Embryonic facial prominence (tissue), 1 donor: ENCODE results near the gene NR6A1.

ENCODE experiments used
- DNase-seq: peaks from one replicate; pipeline ENCODE4 v3.0.0-alpha.2; 2016; ENCODE audit errors: extremely low spot score

NR6A1 gene

GRCh38 chr9:124771021-124771866 lies at the start of gene NR6A1:
Gene NR6A1 (minus strand): TSS chr9:124771311.
- peak; percentile 93 for DNase-seq

- DNase-seq: no peak
These were observed 47.5 kb upstream of the NR6A1 start for GRCh38 chr9:124818431-124819281.

GRCh38 chr9:124815601-124816000 lies 44.5 kb upstream of the NR6A1 start:
- no peak for DNase-seq

- DNase-seq: no peak
These were observed 43.0 kb upstream of the NR6A1 start for GRCh38 chr9:124814164-124814535.

GRCh38 chr9:124813501-124814163 lies 42.5 kb upstream of the NR6A1 start:
- no peak for DNase-seq

DNA sequence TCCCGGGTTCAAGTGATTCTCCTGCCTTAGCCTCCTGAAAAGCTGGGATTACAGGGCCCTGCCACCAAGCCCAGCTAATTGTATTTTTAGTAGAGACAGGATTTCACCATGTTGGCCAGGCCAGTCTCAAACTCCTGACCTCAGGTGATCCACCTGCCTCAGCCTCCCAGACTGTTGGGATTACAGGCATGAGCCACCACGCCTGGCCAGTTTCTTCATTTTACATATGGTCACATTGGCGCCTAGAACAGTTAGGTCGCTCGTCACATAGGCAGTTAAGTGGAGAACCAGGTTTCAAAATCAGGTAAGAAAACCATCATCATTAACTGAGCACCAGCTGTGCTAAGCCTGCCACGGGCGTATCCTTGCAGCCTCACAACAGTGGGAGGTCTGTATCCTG lies 41.9 kb upstream of the NR6A1 start:
- no peak for DNase-seq

- no peak for DNase-seq
These were observed 41.3 kb upstream of the NR6A1 start for GRCh38 chr9:124812441-124812876.

- DNase-seq: no peak
These were observed 39.7 kb upstream of the NR6A1 start for GRCh38 chr9:124810663-124811355.

GRCh38 chr9:124809741-124810500 lies 38.8 kb upstream of the NR6A1 start:
- no peak for DNase-seq

DNA sequence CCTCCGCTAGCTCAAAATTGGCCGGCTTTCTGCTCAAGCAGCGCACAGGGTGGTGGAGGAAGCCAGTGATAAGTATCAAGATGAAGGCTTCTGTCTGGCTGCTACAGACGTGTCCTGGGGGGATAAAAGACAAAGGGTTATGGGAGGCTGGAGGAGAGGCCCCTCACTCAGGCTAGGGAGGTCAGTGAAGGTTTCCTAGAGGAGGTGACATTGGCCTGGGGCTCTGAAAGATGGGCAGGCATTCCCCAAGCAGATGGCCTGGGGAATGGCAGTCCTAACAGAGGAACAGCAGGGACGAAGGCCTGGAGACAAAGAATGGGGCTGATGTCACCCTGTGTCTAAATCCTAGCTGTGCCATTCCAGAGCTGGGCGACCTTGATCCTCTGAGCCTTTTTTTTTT lies 38.1 kb upstream of the NR6A1 start:
- DNase-seq: no peak

GRCh38 chr9:124808246-124808956 lies 37.3 kb upstream of the NR6A1 start:
- DNase-seq: no peak

- DNase-seq: no peak
These were observed 34.1 kb upstream of the NR6A1 start for GRCh38 chr9:124805186-124805585.

- DNase-seq: no peak
These were observed 32.8 kb upstream of the NR6A1 start for GRCh38 chr9:124803911-124804310.

- no peak for DNase-seq
These were observed 31.3 kb upstream of the NR6A1 start for GRCh38 chr9:124802426-124802825.

- DNase-seq: no peak
These were observed 30.2 kb upstream of the NR6A1 start for GRCh38 chr9:124801356-124801755.

GRCh38 chr9:124800306-124801259 lies 29.5 kb upstream of the NR6A1 start:
- no peak for DNase-seq

DNA sequence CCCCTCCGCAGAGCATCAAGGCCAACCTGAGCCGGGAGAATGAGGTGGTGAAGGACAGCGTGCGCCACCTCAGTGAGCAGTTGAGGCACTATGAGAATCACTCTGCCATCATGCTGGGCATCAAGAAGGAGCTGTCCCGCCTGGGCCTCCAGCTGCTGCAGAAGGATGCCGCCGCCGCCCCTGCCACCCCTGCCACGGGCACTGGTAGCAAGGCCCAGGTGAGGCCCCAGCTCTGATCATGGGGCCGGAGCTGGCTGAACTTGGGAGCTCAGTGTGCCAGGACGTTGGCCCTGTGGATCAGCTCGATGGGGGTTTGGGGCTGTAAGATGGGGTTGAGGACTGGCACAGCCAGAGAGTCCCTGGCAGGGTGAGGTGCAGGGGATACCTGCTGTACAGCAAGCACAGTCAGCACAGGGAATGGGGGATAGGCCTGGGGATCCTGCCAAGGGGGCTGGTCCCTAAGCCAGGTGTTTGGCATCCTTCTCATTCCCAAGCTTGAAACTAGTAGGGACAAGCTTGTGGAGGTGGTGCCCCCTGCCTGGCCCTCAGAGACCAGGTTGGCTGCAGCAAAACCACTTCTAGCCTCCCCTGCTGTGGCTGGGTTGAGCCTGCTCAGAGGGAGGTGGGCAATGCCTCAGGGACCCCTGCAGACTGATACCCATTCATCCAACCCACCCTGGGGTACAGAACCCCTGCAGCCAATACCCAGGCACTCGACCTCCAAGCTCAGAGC lies 28.3 kb upstream of the NR6A1 start:
- no peak for DNase-seq

DNA sequence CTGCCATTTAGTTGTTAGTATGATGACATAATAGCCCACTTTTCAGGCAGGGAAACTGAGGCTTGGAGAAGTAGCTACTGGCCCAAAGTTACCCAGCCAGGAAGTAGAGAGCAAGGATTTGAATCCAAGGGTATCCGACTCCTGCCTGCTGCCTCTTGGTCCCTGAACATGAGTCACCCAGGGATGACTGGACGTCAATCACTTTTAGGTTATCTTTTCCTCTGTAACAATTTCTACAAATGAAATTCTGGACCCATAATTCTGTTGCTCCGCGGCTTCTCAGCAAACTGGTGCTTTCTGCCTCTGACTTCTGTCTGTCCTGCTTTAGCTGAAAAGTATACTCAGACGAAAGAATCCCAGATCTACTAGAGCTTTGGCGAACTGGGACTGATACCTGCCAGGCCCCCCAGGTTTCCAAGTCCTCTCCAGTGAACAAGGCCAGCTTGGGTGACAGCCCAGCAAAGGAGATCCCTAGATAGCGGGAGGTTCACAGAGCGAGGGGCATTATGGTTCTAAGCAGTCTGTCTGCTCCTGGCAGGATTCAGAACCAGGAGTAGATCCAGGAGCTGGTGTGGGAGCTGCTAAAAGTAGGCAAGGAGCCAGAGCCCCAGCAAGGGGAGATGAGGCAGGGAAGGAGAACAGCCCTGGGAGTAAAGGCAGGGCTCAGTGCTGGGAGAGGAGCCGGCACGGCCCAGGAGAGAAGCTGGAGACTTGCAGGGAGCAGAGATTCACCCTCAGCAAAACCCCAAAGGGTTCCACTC lies 26.4 kb upstream of the NR6A1 start:
- DNase-seq: no peak
